ENCODE data around the gene BRME1.

The BRME1 gene

DNA sequence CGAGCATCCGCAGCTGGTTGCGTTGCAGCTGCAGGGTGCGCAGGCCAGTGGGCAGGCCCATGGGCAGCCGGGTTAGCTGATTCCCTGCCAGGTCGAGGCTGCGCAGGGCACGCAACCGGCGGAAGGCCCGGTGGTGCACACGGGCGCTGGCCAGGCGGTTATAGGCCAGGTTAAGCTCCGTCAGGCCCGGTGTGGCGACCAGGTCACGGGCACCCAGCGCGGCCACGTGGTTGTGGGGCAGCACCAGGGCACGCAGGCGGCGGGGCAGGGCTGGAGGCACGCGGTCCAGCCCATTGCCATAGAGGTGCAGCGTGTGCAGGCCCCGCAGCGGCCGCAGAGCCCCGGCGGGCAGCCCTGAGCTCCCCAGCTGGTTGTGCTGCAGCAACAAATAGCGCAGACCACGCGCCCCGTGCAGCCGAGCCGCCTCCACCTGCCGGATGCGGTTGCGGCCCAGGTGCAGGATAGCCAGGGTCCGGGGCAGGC lies 27.0 kb upstream of the BRME1 start:
- H3K4me3 ChIP-seq (ENCODE audit: low read length) = no peak overlapping the region
- TF ChIP-seq, protein P1, sequence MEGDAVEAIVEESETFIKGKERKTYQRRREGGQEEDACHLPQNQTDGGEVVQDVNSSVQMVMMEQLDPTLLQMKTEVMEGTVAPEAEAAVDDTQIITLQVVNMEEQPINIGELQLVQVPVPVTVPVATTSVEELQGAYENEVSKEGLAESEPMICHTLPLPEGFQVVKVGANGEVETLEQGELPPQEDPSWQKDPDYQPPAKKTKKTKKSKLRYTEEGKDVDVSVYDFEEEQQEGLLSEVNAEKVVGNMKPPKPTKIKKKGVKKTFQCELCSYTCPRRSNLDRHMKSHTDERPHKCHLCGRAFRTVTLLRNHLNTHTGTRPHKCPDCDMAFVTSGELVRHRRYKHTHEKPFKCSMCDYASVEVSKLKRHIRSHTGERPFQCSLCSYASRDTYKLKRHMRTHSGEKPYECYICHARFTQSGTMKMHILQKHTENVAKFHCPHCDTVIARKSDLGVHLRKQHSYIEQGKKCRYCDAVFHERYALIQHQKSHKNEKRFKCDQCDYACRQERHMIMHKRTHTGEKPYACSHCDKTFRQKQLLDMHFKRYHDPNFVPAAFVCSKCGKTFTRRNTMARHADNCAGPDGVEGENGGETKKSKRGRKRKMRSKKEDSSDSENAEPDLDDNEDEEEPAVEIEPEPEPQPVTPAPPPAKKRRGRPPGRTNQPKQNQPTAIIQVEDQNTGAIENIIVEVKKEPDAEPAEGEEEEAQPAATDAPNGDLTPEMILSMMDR (conservative IDR thresholded peaks at IDR 0.05; ENCODE audit: low read length) = no peak
- no peak for DNase-seq (ENCODE audit: low read depth)

DNA sequence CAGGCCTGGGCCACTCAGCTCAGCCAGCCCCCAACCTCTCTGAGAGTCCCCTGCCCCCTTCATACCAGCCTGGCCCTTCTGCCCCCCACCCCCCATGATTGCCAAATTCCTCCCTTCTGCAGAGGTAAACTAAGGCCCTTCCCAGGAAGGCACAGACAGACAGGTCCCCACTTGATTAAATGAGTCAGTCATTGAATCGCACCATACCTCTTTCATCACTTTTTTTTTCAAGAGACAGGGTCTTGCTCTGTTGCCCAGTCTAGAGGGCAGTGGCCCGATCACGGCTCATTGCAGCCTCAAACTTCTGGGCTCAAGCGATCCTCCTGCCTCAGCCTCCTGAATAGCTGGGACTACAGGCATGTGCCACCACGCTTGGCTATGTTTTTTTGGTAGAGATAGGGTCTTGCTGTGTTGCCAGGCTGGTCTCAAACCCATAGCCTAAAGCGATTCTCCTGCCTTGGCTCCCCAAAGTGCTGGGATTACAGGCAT lies 26.3 kb upstream of the BRME1 start:
- TF ChIP-seq, protein P1 (conservative IDR thresholded peaks at IDR 0.05; ENCODE audit: low read length) = no peak
- no peak overlapping the region for H3K4me3 ChIP-seq (ENCODE audit: low read length)
- no peak for DNase-seq (ENCODE audit: low read depth)

DNA sequence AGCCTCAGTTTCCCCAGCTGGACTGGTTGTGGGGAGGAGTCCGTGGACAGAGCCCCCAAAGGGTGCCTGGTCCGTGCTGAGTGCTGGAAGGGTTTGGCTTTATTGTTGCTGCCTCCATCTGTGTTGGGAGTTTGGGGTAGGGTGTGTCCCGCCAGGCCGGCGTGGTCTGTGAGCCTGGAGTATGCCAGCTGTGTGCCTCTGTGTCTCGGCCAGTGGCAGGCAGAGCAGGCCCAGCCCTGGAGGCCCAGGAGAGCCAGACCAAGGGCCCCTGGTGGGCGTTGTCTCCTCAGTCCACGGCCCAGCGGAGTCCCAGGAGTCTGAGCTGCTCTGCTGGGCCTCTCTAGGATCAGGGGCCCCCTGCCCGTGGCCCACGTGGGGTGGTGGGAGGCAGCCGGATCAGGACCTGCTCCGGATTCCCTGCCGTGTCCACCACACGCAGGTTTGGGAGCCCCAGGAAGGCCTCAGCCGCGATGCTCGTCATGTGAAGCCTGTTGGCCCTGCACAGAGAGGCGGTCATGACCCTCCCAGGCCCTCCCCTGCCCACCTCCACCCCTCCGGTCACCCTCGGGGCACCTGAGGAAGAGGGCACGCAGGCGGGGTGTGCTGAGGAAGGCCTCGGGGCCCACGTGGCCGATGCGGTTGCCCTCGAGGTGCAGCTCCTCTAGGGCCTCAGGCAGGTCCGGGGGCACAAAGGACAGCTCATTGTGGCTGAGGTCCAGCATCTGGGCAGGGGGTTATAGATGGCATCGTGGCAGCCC lies 25.7 kb upstream of the BRME1 start:
- H3K4me3 ChIP-seq (ENCODE audit: low read length) = no peak overlapping the region
- no peak for DNase-seq (ENCODE audit: low read depth)
- TF ChIP-seq, protein P1 (conservative IDR thresholded peaks at IDR 0.05; ENCODE audit: low read length) = no peak

DNA sequence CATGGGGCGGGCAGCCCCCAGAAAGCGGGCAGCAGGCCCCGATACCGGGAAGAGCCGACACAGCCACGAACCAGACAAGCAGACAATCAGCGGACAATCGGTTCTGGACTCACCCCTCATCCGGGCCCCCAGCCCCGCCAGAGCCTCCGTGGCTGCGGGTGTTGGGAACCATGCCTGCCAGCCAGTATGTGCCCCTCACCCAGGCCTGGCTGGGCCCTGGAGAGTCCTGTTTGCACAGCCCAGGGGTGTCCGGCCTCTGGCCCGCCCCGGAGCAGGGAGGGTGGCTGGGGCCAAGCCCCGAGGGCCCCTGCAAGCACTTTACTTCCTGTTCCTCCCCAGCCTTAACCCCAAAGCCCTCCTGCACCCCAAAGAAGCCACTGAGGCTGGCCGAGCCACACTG lies 24.5 kb upstream of the BRME1 start:
- TF ChIP-seq, protein P1 (conservative IDR thresholded peaks at IDR 0.05; ENCODE audit: low read length) = no peak

DNA sequence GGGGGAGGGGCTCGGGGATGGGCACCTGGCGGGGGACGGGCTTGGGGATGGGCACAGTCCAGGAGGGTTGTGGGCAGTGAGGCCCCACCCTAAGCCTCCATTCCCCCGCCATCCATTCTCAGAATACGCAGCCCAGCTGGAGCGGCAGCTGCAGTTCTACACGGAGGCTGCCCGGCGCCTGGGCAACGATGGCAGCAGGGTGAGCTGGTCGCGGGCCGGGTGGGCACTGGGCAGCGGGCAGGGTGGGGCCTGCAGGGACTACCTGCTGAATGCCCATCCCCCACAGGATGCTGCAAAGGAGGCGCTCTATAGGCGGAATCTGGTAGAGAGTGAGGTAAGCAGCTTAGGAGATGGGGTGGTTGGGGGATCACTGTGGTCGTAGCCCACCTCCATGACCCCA lies 24.0 kb upstream of the BRME1 start:
- no peak overlapping the region for H3K4me3 ChIP-seq (ENCODE audit: low read length)
- no peak for DNase-seq (ENCODE audit: low read depth)
- TF ChIP-seq, protein P1 (conservative IDR thresholded peaks at IDR 0.05; ENCODE audit: low read length) = no peak

More for the DNA sequence above, 24.5 kb upstream of the BRME1 start:
- no peak overlapping the region for H3K4me3 ChIP-seq (ENCODE audit: low read length)
- no peak for DNase-seq (ENCODE audit: low read depth)

DNA sequence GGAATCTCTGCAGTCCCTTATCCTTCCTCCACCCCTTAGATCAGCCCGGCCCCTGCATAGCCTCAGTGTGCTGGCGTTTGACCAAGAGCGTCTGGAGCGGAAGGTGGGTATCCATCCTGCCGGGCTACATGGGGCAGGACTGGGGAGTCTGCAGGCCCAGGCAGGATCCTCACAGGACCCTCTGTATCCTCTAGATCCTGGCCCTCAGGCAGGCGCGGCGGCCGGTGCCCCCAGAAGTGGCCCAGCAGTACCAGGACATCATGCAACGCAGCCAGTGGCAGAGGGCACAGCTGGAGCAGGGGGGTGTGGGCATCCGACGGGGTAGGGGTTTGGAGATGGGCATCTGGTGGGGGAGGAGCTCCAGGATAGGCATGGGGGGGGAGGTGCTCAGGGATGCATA lies 23.4 kb upstream of the BRME1 start:
- TF ChIP-seq, protein P1 (conservative IDR thresholded peaks at IDR 0.05; ENCODE audit: low read length) = no peak
- no peak for DNase-seq (ENCODE audit: low read depth)
- no peak overlapping the region for H3K4me3 ChIP-seq (ENCODE audit: low read length)

DNA sequence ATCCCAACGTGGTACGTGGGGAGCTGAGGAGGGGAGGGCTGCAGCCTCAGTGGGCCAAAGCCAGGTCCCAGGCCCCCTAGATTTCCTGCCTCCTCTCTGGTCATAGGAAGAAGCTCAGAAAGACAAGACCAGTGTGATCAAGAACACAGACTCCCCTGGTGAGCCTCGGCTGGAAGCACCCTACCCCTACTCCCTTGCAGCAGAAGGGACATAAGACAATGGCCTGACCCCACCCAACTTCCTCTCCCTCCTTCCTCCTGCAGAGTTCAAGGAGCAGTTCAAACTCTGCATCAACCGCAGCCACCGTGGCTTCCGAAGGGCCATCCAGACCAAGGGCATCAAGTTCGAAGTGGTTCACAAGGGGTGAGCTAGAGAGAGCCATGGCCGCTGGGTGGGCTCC lies 20.8 kb upstream of the BRME1 start:
- no peak for DNase-seq (ENCODE audit: low read depth)

More for the DNA sequence above, 20.8 kb upstream of the BRME1 start:
- H3K4me3 ChIP-seq (ENCODE audit: low read length) = no peak overlapping the region
- TF ChIP-seq, protein P1 (conservative IDR thresholded peaks at IDR 0.05; ENCODE audit: low read length) = no peak
